GM12878 (cell line): Measurements from ENCODE around the gene TTC17. TPM values are rescaled to one million over a fixed set of nuclear protein-coding genes. Genes with fewer than 3 reads are reported as not detected.

Experiments used
- ATAC-seq: fragments of 200-7000 bp; cut with Tn5 transposase; 3 replicates; pipeline ENCODE4 v1.9.1; 2020; ENCODE audit warnings: mild to moderate bottlenecking, moderate library complexity
- BruUV-seq: library from RNA; stranded (reverse); fragments of 400-500 nt; replicated peaks from 2 replicates; lab custom pipeline; 2021; lab: Mats Ljungman, UMichigan
- CTCF ChIA-PET: fragments of 300-600 bp; sonication (Branson Sonifier 250); formaldehyde crosslinking; extraction: SDS; loops from one replicate; lab custom pipeline; 2021; ENCODE audit warnings: inconsistent platforms; lab: Yijun Ruan, JAX
- POLR2A ChIA-PET: fragments of 350-600 bp; formaldehyde crosslinking; extraction: SDS; loops from one replicate; lab custom pipeline; 2021; ENCODE audit warnings: inconsistent platforms; lab: Charles Lee
- RAD21 ChIA-PET: fragments of 300-600 bp; sonication (Branson Sonifier 250); formaldehyde crosslinking; loops from one replicate; lab custom pipeline; 2023; ENCODE audit warnings: antibody characterized with exemption; ENCODE audit not compliant: unreplicated experiment; lab: Charles Lee
- SMC1A ChIA-PET: fragments of 300-600 bp; sonication (Branson Sonifier 250); formaldehyde crosslinking; loops from one replicate; lab custom pipeline; 2023; ENCODE audit not compliant: unreplicated experiment, uncharacterized antibody; lab: Charles Lee
- DNase-seq: peaks from one replicate; pipeline ENCODE4 v3.0.0-alpha.2; 2011; ENCODE audit warnings: low read depth, low spot score
- FAIRE-seq: peaks from 3 replicates; lab custom pipeline; 2011; peaks lifted over from hg19 to GRCh38; lab: Jason Lieb, UNC
- H2AFZ ChIP-seq: 2 replicates; pipeline ENCODE4 v1.6.0; 2011; ENCODE audit warnings: low read depth, low read length, control low read depth; ENCODE audit not compliant: control insufficient read depth
- H3K27ac ChIP-seq: 2 replicates; pipeline ENCODE4 v1.5.1; 2011; ENCODE audit warnings: control low read depth; ENCODE audit not compliant: control insufficient read depth, insufficient read depth
- H3K27me3 ChIP-seq, 2 experiments: replicated peaks in 1 of 2; 2 replicates each; pipeline versions ENCODE4 v1.6.0 to v1.6.1; 2011; ENCODE audit warnings: low read length in 1 of 2; ENCODE audit not compliant: control insufficient read depth in 2 of 2, insufficient read depth in 2 of 2
- H3K36me3 ChIP-seq, 2 experiments: 2 replicates each; pipeline ENCODE4 v1.5.1; 2011; ENCODE audit warnings: low read length in 1 of 2; ENCODE audit not compliant: control insufficient read depth in 2 of 2, insufficient read depth in 2 of 2
- H3K4me1 ChIP-seq: 2 replicates; pipeline ENCODE4 v1.6.1; 2011; ENCODE audit warnings: mild to moderate bottlenecking, low read length, moderate library complexity, mixed read lengths; ENCODE audit not compliant: control insufficient read depth, insufficient read depth
- H3K4me2 ChIP-seq: 2 replicates; pipeline ENCODE4 v1.6.0; 2011; ENCODE audit warnings: control low read depth; ENCODE audit not compliant: control insufficient read depth, insufficient read depth
- H3K4me3 ChIP-seq: fragments of 200-600 bp; sonication (generic); 2 replicates; pipeline ENCODE4 v1.5.1; 2016
- H3K79me2 ChIP-seq: 2 replicates; pipeline ENCODE4 v1.6.0; 2011; ENCODE audit warnings: low read length; ENCODE audit not compliant: control insufficient read depth, insufficient read depth
- H3K9ac ChIP-seq: 2 replicates; pipeline ENCODE4 v1.8.0; 2011; ENCODE audit warnings: low read length, control low read depth, mixed read lengths; ENCODE audit not compliant: control insufficient read depth, insufficient read depth
- H3K9me3 ChIP-seq: replicated peaks from 3 replicates; pipeline ENCODE4 v1.5.1; 2011; ENCODE audit warnings: mild to moderate bottlenecking, low read length; ENCODE audit not compliant: control insufficient read depth, insufficient read depth
- H4K20me1 ChIP-seq: 2 replicates; pipeline ENCODE4 v1.6.0; 2011; ENCODE audit not compliant: control insufficient read depth, insufficient read depth
- PML ChIP-seq: IDR thresholded peaks from 2 replicates; pipeline ENCODE4 v1.6.1; 2012; ENCODE audit warnings: low read length, inconsistent platforms
- POU2F2 ChIP-seq: IDR thresholded peaks from 3 replicates; pipeline ENCODE4 v1.6.1; 2011; ENCODE audit warnings: low read depth, mild to moderate bottlenecking, low read length, borderline replicate concordance
- WGBS: methylation state at CpG from one replicate; pipeline ENCODE4 v1.1.6; 2016; ENCODE audit warnings: low lambda C conversion rate; ENCODE audit not compliant: insufficient replicate concordance, insufficient coverage; ENCODE audit errors: missing lambda C conversion rate; 5-methylcytosine and 5-hydroxymethylcytosine counted together
- in situ Hi-C: fragments of 300-500 bp; cut with MboI; formaldehyde crosslinking; loops from 9 replicates; pipeline ENCODE4 v1.14.3; 2018; ENCODE audit warnings: mixed read lengths
- intact Hi-C: fragments of 100-400 bp; cut with micrococcal nuclease; formaldehyde crosslinking; loops from one replicate; pipeline ENCODE4 v1.14.2; 2022; ENCODE audit not compliant: unreplicated experiment
- polyA plus RNA-seq, 11 experiments: library from polyadenylated mRNA; depleted of rRNA in 4 of 11; unstranded in 6 of 11; stranded (reverse) in 5 of 11; fragments of >200 nt; fragmentation: Nextera tagmentation in 4 of 11; fragmentation: Illumina TruSeq in 1 of 11; extraction: Ambion mirVana in 4 of 11; extraction: Trizol in 1 of 11; gene quantifications; 1 replicate in 1 of 11; 2 replicates in 10 of 11; pipeline versions ENCODE4 v1.2.1 to v1.2.3, GENCODE V29; 2011 to 2016; ENCODE audit warnings: inconsistent platforms in 2 of 11, missing spikeins in 2 of 11, low read depth in 1 of 11
- total RNA-seq, 4 experiments: library from RNA; depleted of rRNA in 3 of 4; stranded (reverse); fragments of >200 nt in 3 of 4; fragmentation: Illumina TruSeq in 1 of 4; extraction: Trizol in 1 of 4; gene quantifications; 2 replicates each; pipeline versions ENCODE4 v1.2.1 to v1.2.3, GENCODE V29; 2013 to 2021
- TF ChIP-seq, protein P1 (sequence below): IDR thresholded peaks from 2 replicates; pipeline ENCODE4 v1.6.1; 2012; ENCODE audit warnings: low read depth, low read length, improper control_type of control experiment
- TF ChIP-seq, protein P2 (sequence below): IDR thresholded peaks from 2 replicates; pipeline ENCODE4 v1.6.1; 2011; ENCODE audit warnings: borderline replicate concordance, low read depth, mild to moderate bottlenecking, moderate library complexity, low read length; ENCODE audit not compliant: insufficient read depth, poor library complexity, severe bottlenecking

TTC17 gene
- total and polyA plus RNA-seq, 10 of the 15 experiments (the other 5 are each of a cell fraction or from before 2014, with no cell fraction given), result 15.9 to 116 (median 41.5) TPM

DNA sequence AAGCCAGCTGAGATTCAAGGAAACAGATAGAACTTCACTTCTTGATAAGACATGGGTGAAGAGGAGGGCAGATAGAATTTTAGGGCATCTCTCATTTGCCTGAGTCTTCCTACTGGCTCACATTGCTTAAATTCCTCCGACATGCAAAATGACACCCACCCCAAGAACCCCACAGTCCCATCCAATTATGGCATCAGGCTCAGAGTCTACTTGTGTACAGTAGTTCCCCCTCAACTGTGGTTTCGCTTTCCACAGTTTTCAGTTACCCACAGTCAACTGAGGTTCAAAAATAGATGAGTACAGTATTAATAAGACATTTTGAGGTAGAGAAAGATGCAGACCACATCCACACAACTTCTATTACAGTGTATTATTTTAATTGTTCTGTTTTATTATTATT is 99.8 kb downstream of the TTC17 start:
- POLR2A ChIA-PET, result no interaction called here
- no peaks in the 10 kb centered on the region for H3K27me3 ChIP-seq
- H4K20me1 ChIP-seq, result no peaks in the 10 kb centered on the region
- no peak for TF ChIP-seq PML
- TF ChIP-seq, protein P1, sequence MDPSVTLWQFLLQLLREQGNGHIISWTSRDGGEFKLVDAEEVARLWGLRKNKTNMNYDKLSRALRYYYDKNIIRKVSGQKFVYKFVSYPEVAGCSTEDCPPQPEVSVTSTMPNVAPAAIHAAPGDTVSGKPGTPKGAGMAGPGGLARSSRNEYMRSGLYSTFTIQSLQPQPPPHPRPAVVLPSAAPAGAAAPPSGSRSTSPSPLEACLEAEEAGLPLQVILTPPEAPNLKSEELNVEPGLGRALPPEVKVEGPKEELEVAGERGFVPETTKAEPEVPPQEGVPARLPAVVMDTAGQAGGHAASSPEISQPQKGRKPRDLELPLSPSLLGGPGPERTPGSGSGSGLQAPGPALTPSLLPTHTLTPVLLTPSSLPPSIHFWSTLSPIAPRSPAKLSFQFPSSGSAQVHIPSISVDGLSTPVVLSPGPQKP, result no peak
- no peak for TF ChIP-seq POU2F2
- TF ChIP-seq, protein P2, sequence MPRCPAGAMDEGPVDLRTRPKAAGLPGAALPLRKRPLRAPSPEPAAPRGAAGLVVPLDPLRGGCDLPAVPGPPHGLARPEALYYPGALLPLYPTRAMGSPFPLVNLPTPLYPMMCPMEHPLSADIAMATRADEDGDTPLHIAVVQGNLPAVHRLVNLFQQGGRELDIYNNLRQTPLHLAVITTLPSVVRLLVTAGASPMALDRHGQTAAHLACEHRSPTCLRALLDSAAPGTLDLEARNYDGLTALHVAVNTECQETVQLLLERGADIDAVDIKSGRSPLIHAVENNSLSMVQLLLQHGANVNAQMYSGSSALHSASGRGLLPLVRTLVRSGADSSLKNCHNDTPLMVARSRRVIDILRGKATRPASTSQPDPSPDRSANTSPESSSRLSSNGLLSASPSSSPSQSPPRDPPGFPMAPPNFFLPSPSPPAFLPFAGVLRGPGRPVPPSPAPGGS, result no peak
- TF ChIP-seq, all 136 proteins: peak for 0
- Histone ChIP-seq H3K4me1 (no peaks in the 10 kb centered on the region), H3K36me3 (peaks cover 2 to 20% of the 10 kb centered on the region in 2 experiments), H3K4me2 (no peak overlapping the region), H3K9ac (no peak overlapping the region), H3K27ac (no peak overlapping the region), H3K79me2 (no peaks in the 10 kb centered on the region), H3K9me3 (no peaks in the 10 kb centered on the region), H3K4me3 (no peak overlapping the region), H2AFZ (no peak overlapping the region)
- no peak for ATAC-seq
- 73% methylated on average over 2 of the region's 2 CpGs for WGBS
- RAD21 ChIA-PET, result no interaction called here
- SMC1A ChIA-PET, result interaction anchor here (1.2 to 1.5 kb wide), 2 partner anchors 23 to 35 kb away, joined by 3 to 4 read pairs; no protein-coding TSS in a partner anchor
- CTCF ChIA-PET, result no interaction called here
- intact Hi-C loops (no loop called here), in situ Hi-C loops (no loop called here)
- no peak for DNase-seq
- BruUV-seq, result no TSS peak
- no peak for FAIRE-seq
